ENCODE data around the gene SDK1. TPM values are rescaled to one million over a fixed set of nuclear protein-coding genes. Genes with fewer than 3 reads are reported as not detected.

The SDK1 gene
- total RNA-seq, 1 donor from 2014 or later, result 5.4 TPM

DNA sequence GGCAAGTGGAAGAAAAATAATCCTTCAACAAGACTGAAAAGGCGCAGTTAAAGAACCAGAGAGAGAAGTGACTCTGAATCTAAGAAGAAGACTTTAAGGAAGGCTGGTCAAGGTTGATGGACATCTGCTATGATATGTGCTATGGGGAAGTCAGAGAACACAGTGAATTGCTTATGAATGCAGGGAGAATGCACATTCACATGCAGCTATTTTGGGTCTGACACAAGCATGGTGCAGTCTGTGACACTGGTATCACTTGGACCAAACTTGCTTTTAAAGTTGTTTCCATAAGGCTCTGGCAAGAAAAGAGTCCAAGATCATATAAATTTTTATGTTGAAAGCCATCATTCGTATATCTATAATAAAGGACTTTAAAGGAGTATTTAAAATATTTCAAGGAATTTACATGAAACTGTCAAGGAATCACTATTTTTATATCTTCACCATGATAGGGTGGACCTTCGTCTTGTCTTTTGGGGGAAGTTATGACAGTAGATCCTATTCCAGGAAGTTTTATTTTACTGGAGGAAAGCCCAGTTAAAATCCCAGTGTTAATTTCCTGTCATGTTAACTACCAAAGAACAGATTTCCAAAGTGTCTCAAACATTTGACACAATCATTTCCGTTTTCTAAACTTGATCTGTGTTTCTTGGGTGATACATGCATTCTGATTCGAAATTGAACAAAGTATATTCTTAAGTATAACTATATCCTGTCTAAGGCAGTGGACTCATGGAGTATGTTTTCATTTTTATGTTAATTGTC, 239.6 kb downstream of the SDK1 start:
- Mint-ChIP-seq H3K4me1 (ENCODE audit: unreplicated experiment) (peaks cover 4% of the 10 kb centered on the region), H3K4me3 (ENCODE audit: unreplicated experiment) (no peak overlapping the region), H3K27me3 (ENCODE audit: unreplicated experiment) (no peaks in the 10 kb centered on the region), H3K9me3 (ENCODE audit: unreplicated experiment) (no peaks in the 10 kb centered on the region), H3K36me3 (ENCODE audit: unreplicated experiment) (no peaks in the 10 kb centered on the region), H3K27ac (ENCODE audit: unreplicated experiment) (no peak overlapping the region)
- no peak for DNase-seq (ENCODE audit: extremely low spot score, unreplicated experiment)
- TF ChIP-seq CTCF (IDR thresholded peaks at IDR 0.05), result no peak

DNA sequence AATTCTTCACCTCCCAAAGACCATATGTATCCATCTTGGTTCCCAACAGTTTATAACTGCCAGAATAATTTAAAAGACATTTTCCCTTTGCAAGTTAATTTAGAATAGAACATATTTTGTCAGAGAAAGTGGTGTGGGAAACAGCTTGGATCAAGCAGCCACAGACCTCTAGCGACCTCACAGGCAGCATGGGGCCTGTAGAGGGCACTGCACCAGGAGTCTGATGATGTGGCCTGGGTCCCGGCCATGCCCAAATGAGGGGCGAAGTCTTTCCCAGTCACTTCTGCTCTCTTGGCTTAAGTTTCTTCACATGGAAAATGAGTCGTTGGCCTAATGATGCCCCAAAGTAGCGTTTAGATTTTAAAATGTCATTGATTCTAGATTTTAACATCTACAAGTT, 243.2 kb downstream of the SDK1 start:
- TF ChIP-seq CTCF (IDR thresholded peaks at IDR 0.05), result no peak
- no peak overlapping the region for H3K27ac Mint-ChIP-seq (ENCODE audit: unreplicated experiment)
- no peaks in the 10 kb centered on the region for H3K27me3 Mint-ChIP-seq (ENCODE audit: unreplicated experiment)
- no peaks in the 10 kb centered on the region for H3K9me3 Mint-ChIP-seq (ENCODE audit: unreplicated experiment)
- peaks cover 4% of the 10 kb centered on the region for H3K4me1 Mint-ChIP-seq (ENCODE audit: unreplicated experiment)
- H3K36me3 Mint-ChIP-seq (ENCODE audit: unreplicated experiment), result no peaks in the 10 kb centered on the region
- no peak overlapping the region for H3K4me3 Mint-ChIP-seq (ENCODE audit: unreplicated experiment)
- no peak for DNase-seq (ENCODE audit: extremely low spot score, unreplicated experiment)

GRCh38 chr7:3548815-3549214, 247.8 kb downstream of the SDK1 start:
- peaks cover 9% of the 10 kb centered on the region for H3K4me1 Mint-ChIP-seq (ENCODE audit: unreplicated experiment)
- no peaks in the 10 kb centered on the region for H3K36me3 Mint-ChIP-seq (ENCODE audit: unreplicated experiment)
- no peak for TF ChIP-seq CTCF (IDR thresholded peaks at IDR 0.05)
- H3K27me3 Mint-ChIP-seq (ENCODE audit: unreplicated experiment), result no peaks in the 10 kb centered on the region
- no peak for DNase-seq (ENCODE audit: extremely low spot score, unreplicated experiment)
- no peaks in the 10 kb centered on the region for H3K9me3 Mint-ChIP-seq (ENCODE audit: unreplicated experiment)
- H3K4me3 Mint-ChIP-seq (ENCODE audit: unreplicated experiment), result peak overlapping the region; percentile 6
- no peak overlapping the region for H3K27ac Mint-ChIP-seq (ENCODE audit: unreplicated experiment)

GRCh38 chr7:3549601-3550000, 248.5 kb downstream of the SDK1 start:
- Mint-ChIP-seq H3K27me3 (ENCODE audit: unreplicated experiment) (no peaks in the 10 kb centered on the region), H3K27ac (ENCODE audit: unreplicated experiment) (no peak overlapping the region), H3K4me1 (ENCODE audit: unreplicated experiment) (peaks cover 9% of the 10 kb centered on the region), H3K4me3 (ENCODE audit: unreplicated experiment) (no peak overlapping the region), H3K9me3 (ENCODE audit: unreplicated experiment) (peaks cover 5% of the 10 kb centered on the region), H3K36me3 (ENCODE audit: unreplicated experiment) (peaks cover 4% of the 10 kb centered on the region)
- no peak for DNase-seq (ENCODE audit: extremely low spot score, unreplicated experiment)
- no peak for TF ChIP-seq CTCF (IDR thresholded peaks at IDR 0.05)

DNA sequence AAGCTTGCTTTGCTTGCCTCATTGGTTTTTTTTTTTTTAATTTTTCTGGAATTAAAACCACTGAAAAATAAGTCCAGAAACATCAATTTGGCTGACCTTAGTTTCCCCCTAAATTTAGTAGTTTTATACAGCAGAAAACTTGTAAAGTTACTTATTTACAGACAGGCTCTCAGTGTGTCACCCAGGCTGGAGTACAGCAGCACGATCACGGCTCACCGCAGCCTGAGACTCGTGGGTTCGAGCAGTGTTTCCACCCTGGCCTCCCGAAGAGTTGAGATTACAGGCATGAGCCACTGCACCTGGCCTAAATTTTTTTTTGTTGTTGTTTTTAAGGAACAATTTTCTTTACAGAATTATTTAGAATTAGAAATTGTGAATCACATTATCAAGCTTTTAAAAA, 250.5 kb downstream of the SDK1 start:
- no peak for TF ChIP-seq CTCF (IDR thresholded peaks at IDR 0.05)
- Mint-ChIP-seq H3K36me3 (ENCODE audit: unreplicated experiment) (peaks cover 8% of the 10 kb centered on the region), H3K4me3 (ENCODE audit: unreplicated experiment) (no peak overlapping the region), H3K9me3 (ENCODE audit: unreplicated experiment) (peaks cover 21% of the 10 kb centered on the region), H3K27ac (ENCODE audit: unreplicated experiment) (no peak overlapping the region), H3K4me1 (ENCODE audit: unreplicated experiment) (peaks cover 9% of the 10 kb centered on the region), H3K27me3 (ENCODE audit: unreplicated experiment) (no peaks in the 10 kb centered on the region)
- DNase-seq (ENCODE audit: extremely low spot score, unreplicated experiment), result no peak

Measured in osteocyte (in vitro differentiated cells).